GM12864 (cell line): Measurements from ENCODE around the gene TBXA2R.

Source experiments
- DNase-seq: peaks from one replicate; pipeline ENCODE4 v3.0.0-alpha.2; 2011; ENCODE audit warnings: low read depth
- H3K4me3 ChIP-seq: 2 replicates; pipeline ENCODE4 v1.5.1; 2011; ENCODE audit warnings: mild to moderate bottlenecking, low read depth, low read length, control low read depth
- TF ChIP-seq, protein P1 (sequence below): IDR thresholded peaks from 2 replicates; pipeline ENCODE4 v1.5.1; 2011; ENCODE audit warnings: low read depth, mild to moderate bottlenecking, moderate library complexity, low read length, control low read depth, inconsistent platforms; ENCODE audit errors: missing control alignments

Gene TBXA2R

DNA sequence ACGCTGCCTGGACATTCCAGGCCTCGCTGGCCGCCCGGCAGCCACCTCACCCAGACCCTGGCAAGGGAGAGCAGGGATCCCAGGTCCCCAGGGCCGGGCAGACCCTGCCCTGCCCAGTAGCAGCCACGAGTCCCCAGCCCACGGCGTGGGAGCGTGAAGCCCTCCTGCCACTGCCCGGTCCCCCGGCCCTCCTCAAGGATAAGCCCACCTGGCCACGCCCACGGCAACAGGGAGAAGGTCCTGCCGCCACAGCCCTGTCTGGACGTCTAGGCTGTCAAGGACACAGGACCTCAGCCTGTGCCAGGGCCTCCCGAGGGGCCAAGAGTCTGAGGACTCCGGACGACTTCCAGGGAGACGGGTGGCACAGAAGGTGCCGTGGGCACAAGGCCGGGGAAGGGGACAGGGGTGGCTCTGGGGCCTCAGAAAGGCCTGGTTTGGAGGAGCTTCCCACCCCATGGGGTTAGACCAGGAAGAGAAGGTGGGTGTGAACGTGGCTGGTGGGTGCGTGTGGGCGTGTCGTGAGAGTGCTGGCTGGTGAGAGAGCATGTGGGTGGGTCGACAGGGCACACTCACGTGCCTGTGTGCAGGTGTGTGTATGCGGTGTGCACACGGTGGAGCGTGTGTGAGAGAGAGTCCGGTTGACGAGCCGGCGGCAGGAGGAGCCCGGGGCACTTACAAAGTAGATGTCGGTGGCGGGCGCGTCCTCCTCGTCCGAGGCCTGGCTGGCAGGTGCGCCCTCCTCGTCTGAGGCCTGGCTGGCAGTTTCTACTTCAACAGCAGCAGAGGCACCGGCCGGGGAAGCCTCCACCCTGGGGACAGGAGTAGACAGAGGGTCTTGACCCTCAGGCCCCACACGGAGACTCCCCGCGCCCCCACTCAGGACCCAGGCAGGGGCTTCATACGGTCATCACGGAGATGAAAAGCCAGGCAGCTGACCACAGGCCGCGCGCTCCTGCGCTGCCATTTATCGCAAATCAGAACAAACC, 31.8 kb upstream of the TBXA2R start:
- TF ChIP-seq, protein P1, sequence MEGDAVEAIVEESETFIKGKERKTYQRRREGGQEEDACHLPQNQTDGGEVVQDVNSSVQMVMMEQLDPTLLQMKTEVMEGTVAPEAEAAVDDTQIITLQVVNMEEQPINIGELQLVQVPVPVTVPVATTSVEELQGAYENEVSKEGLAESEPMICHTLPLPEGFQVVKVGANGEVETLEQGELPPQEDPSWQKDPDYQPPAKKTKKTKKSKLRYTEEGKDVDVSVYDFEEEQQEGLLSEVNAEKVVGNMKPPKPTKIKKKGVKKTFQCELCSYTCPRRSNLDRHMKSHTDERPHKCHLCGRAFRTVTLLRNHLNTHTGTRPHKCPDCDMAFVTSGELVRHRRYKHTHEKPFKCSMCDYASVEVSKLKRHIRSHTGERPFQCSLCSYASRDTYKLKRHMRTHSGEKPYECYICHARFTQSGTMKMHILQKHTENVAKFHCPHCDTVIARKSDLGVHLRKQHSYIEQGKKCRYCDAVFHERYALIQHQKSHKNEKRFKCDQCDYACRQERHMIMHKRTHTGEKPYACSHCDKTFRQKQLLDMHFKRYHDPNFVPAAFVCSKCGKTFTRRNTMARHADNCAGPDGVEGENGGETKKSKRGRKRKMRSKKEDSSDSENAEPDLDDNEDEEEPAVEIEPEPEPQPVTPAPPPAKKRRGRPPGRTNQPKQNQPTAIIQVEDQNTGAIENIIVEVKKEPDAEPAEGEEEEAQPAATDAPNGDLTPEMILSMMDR = no peak
- H3K4me3 ChIP-seq = no peak overlapping the region
- no peak for DNase-seq

DNA sequence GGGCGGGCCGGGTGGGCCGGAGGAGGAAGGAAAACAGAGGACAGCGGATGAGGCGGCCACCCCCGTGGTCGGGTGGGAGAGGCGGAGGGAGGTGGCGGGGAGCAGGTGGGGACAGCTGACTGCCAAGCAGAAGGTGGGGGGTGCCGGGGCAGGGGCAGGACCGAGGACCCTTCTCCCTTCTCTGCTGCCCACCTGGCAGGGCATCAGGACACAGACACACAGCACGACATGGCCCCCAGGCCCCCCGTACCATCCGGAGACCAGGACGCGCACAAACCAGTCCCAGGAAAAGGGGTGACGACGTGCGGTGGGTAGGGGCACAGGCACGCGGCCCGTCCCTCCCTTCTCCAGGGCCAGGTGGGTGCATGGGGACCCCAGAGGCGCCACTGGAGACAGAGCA, 30.9 kb upstream of the TBXA2R start:
- DNase-seq = no peak
- no peak overlapping the region for H3K4me3 ChIP-seq
- TF ChIP-seq, protein P1 = no peak

GRCh38 chr19:3636962-3637361, 30.3 kb upstream of the TBXA2R start:
- TF ChIP-seq, protein P1 = no peak
- no peak overlapping the region for H3K4me3 ChIP-seq
- DNase-seq = no peak

DNA sequence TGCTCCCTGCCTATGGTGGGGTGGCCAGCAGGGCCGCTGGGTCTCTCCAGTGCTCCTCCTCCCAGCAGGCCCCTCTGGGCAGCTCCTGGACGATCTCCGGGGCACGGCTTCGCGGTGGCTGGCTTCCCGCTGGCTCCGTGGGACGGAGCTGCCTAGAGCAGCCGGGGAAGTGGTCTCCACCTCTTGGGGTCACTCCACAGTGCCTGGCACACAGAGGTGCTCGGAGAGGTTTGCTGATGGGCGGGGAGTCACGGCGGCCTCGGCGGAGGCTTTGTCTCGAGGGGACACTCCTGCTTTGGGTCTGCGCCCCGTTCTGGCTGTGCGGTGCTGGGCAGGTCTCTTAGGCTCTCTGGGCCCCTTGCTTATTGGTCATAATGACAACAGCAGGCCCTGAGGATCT, 29.8 kb upstream of the TBXA2R start:
- DNase-seq = no peak
- TF ChIP-seq, protein P1 = no peak
- no peak overlapping the region for H3K4me3 ChIP-seq

DNA sequence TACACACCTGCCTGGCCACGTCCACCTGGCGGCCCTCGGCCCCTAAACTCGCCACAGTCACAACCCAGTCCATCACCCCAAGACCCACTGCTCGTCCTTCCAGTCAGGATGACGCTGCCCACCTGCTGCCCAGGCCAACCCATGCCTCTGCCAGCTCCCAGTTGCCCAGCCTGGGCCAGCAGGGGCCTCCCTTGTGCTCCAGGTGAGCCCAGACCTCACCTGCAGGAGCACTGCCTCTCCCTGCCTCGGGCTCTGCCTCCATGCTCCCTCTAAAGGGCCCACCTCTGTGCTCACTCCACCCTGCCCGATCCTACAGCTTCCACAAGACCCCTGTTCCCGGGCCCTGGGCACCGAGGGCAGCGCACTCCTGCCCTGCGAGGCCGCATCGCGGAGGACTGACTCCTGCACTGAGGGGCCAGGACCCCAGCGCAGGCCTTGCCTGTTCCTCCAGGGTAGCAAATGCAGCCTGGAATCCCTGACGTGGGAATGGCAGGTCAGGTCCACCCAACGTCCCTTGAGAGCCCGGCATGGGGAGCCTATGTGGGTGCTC, 27.9 kb upstream of the TBXA2R start:
- TF ChIP-seq, protein P1 = no peak
- no peak for DNase-seq
- no peak overlapping the region for H3K4me3 ChIP-seq

GRCh38 chr19:3633559-3633988, 26.9 kb upstream of the TBXA2R start:
- no peak for DNase-seq
- no peak overlapping the region for H3K4me3 ChIP-seq
- TF ChIP-seq, protein P1 = no peak
